ENCODE measurements around the gene HSPA12A. TPM values are rescaled to one million over a fixed set of nuclear protein-coding genes. Genes with fewer than 3 reads are reported as not detected.

HSPA12A gene
- total RNA-seq, 2 donors from 2014 or later: 13.9 to 15.4 TPM

DNA sequence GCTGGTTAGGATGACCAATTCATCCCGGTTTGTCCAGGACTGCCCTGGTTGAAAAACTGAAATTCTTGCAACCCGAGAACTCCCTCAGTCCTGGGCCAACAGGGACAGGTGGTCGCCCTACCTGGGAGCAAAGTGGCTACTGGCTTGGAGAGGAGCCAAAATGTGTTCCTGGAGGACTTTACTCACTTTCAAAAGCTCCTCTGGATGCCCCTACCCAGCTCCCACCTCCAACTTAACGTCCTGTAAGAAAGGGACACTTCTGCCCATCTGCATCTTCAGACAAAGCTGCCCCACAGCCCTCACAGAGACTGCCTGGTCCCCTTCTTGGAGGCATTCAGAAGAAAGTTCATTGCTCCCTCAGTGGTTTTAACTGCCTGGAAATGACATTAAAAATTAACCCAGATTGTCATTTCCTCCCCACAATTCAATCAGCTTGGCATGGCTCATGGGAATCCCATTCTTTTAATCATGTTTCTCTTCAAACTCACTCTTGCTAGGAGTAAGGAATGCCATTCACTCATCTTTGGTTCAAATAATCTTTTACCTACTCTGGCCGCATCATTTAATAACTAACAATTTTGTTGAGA, 24.0 kb upstream of the HSPA12A start:
- Histone ChIP-seq H3K27me3 (ENCODE audit: control insufficient read depth, insufficient read depth, low read length, poor library complexity, severe bottlenecking) (no peaks in the 10 kb centered on the region), H3K4me3 (ENCODE audit: low read length) (no peak overlapping the region), H3K4me1 (ENCODE audit: control insufficient read depth, insufficient read depth, low read length) (no peaks in the 10 kb centered on the region), H3K27ac (ENCODE audit: low read depth, low read length) (no peak overlapping the region), H3K9me3 (ENCODE audit: control insufficient read depth, low read length) (no peaks in the 10 kb centered on the region), H3K9ac (ENCODE audit: extremely low read depth, low read length, poor library complexity, severe bottlenecking) (no peak overlapping the region), H3K36me3 (ENCODE audit: control insufficient read depth, insufficient read depth, low read length) (no peaks in the 10 kb centered on the region)
- Mint-ChIP-seq H3K4me1 (no peaks in the 10 kb centered on the region), H3K36me3 (ENCODE audit: low read depth) (no peaks in the 10 kb centered on the region), H3K27ac (no peak overlapping the region), H3K27me3 (ENCODE audit: insufficient read depth) (peaks cover 4% of the 10 kb centered on the region), H3K9me3 (peaks cover 15% of the 10 kb centered on the region), H3K4me3 (no peak overlapping the region)
- no peak for TF ChIP-seq CTCF (conservative IDR thresholded peaks at IDR 0.05)
- DNase-seq: no peak
- 88 to 92% methylated on average over 2 to 5 of the region's 5 CpGs for WGBS, 2 experiments (ENCODE audit: insufficient coverage in 1 of 2, insufficient read length in 1 of 2)

GRCh38 chr10:116765648-116766081, 23.3 kb upstream of the HSPA12A start:
- H3K4me1 ChIP-seq (ENCODE audit: control insufficient read depth, insufficient read depth, low read length): no peaks in the 10 kb centered on the region
- H3K9me3 ChIP-seq (ENCODE audit: control insufficient read depth, low read length): no peaks in the 10 kb centered on the region
- no peaks in the 10 kb centered on the region for H3K36me3 Mint-ChIP-seq (ENCODE audit: low read depth)
- DNase-seq: no peak
- no peaks in the 10 kb centered on the region for H3K36me3 ChIP-seq (ENCODE audit: control insufficient read depth, insufficient read depth, low read length)
- no peaks in the 10 kb centered on the region for H3K27me3 ChIP-seq (ENCODE audit: control insufficient read depth, insufficient read depth, low read length, poor library complexity, severe bottlenecking)
- 73 to 85% methylated on average over 6 to 10 of the region's 10 CpGs for WGBS, 2 experiments (ENCODE audit: insufficient coverage in 1 of 2, insufficient read length in 1 of 2)
- no peak overlapping the region for H3K27ac Mint-ChIP-seq
- H3K4me1 Mint-ChIP-seq: no peaks in the 10 kb centered on the region
- no peak overlapping the region for H3K4me3 ChIP-seq (ENCODE audit: low read length)
- H3K27me3 Mint-ChIP-seq (ENCODE audit: insufficient read depth): peaks cover 4% of the 10 kb centered on the region
- H3K27ac ChIP-seq (ENCODE audit: low read depth, low read length): no peak overlapping the region
- peaks cover 15% of the 10 kb centered on the region for H3K9me3 Mint-ChIP-seq
- TF ChIP-seq CTCF (conservative IDR thresholded peaks at IDR 0.05): peak; percentile 69
- no peak overlapping the region for H3K4me3 Mint-ChIP-seq
- H3K9ac ChIP-seq (ENCODE audit: extremely low read depth, low read length, poor library complexity, severe bottlenecking): no peak overlapping the region

DNA sequence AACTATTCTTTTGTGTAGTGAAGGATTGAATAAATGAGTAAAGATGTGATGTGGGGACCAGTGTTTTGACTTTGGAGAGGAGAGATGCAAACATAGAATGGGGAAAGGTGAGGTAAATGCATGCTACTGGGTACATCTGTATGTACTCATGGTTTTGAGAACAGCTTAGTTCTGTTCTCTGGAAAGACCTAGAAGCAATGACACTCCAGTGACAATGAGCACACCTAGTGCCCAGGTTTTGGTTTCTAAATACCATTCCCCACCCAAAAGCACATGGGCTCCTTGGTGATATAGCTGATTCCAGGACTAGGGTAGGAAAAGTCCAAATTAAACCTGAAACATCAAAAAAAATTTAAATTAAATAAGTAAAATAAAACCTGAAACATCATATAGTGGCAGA, 22.6 kb upstream of the HSPA12A start:
- no peak overlapping the region for H3K27ac ChIP-seq (ENCODE audit: low read depth, low read length)
- peaks cover 15% of the 10 kb centered on the region for H3K9me3 Mint-ChIP-seq
- H3K36me3 ChIP-seq (ENCODE audit: control insufficient read depth, insufficient read depth, low read length): no peaks in the 10 kb centered on the region
- no peak for TF ChIP-seq CTCF (conservative IDR thresholded peaks at IDR 0.05)
- H3K27ac Mint-ChIP-seq: no peak overlapping the region
- H3K4me3 Mint-ChIP-seq: no peak overlapping the region
- H3K4me3 ChIP-seq (ENCODE audit: low read length): no peak overlapping the region
- no peaks in the 10 kb centered on the region for H3K27me3 ChIP-seq (ENCODE audit: control insufficient read depth, insufficient read depth, low read length, poor library complexity, severe bottlenecking)
- H3K27me3 Mint-ChIP-seq (ENCODE audit: insufficient read depth): peaks cover 4% of the 10 kb centered on the region
- H3K4me1 ChIP-seq (ENCODE audit: control insufficient read depth, insufficient read depth, low read length): no peaks in the 10 kb centered on the region
- no peak overlapping the region for H3K9ac ChIP-seq (ENCODE audit: extremely low read depth, low read length, poor library complexity, severe bottlenecking)
- H3K9me3 ChIP-seq (ENCODE audit: control insufficient read depth, low read length): no peaks in the 10 kb centered on the region
- no peak for DNase-seq
- H3K36me3 Mint-ChIP-seq (ENCODE audit: low read depth): no peaks in the 10 kb centered on the region
- no peaks in the 10 kb centered on the region for H3K4me1 Mint-ChIP-seq

All from endodermal cell (in vitro differentiated cells).